Activated naive CD8-positive, alpha-beta T cell treated with anti-CD3 and anti-CD28 coated beads, Interleukin-2, amount 50 U/mL, for 16 hours (primary cell): ENCODE data around the gene SGSM2.
"Not testable (repeated sequence)": the region's sequence is repeated elsewhere in the genome, so short reads cannot be mapped to it uniquely, and the experiment has no call there.

Experiments used
- DNase-seq: peaks from one replicate; pipeline ENCODE4 v3.0.0-alpha.2; 2020; ENCODE audit warnings: low read depth, low spot score

SGSM2 gene, protein sequence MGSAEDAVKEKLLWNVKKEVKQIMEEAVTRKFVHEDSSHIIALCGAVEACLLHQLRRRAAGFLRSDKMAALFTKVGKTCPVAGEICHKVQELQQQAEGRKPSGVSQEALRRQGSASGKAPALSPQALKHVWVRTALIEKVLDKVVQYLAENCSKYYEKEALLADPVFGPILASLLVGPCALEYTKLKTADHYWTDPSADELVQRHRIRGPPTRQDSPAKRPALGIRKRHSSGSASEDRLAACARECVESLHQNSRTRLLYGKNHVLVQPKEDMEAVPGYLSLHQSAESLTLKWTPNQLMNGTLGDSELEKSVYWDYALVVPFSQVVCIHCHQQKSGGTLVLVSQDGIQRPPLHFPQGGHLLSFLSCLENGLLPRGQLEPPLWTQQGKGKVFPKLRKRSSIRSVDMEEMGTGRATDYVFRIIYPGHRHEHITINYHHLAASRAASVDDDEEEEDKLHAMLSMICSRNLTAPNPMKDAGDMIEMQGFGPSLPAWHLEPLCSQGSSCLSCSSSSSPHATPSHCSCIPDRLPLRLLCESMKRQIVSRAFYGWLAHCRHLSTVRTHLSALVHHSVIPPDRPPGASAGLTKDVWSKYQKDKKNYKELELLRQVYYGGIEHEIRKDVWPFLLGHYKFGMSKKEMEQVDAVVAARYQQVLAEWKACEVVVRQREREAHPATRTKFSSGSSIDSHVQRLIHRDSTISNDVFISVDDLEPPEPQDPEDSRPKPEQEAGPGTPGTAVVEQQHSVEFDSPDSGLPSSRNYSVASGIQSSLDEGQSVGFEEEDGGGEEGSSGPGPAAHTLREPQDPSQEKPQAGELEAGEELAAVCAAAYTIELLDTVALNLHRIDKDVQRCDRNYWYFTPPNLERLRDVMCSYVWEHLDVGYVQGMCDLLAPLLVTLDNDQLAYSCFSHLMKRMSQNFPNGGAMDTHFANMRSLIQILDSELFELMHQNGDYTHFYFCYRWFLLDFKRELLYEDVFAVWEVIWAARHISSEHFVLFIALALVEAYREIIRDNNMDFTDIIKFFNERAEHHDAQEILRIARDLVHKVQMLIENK

DNA sequence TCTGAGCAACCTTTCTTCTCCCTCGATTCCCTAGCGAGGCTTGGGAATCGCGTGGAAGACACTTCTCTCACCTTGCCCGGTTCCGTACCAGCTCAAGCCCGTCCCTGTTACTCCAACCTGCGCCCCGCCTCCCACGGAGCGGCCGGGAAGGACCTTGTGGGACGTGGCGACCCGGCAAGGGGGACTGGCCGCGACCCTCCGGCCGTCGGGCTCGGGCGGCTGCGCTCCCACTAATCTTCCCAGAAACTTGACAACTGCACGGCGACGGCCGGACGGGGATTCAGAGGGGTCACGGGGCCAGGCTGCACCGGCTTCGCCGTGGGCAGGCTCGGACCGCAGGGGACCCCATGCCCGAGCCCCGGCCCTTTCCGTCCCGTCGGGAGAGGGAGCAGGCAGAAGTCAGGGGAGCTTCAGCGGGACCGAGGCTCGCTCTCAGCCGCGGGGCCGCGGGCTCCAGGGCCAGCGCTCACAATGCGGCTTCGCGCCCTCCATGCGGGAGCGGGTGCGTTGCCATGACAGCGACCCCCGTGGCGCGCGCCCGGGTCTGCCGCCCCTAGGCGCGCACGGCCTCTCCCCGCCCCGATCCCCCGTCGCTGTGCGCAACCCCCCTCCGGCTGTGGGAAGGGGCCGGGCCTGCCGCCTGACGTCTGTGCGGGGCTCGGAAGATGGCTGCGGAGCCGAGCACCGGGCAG is at the start of gene SGSM2:
Gene SGSM2 (plus strand): TSS at position 650 of the 692 bp plus-strand sequence. CDS start 188 bp downstream, outside the sequence.
- DNase-seq, result peak; percentile 42

DNA sequence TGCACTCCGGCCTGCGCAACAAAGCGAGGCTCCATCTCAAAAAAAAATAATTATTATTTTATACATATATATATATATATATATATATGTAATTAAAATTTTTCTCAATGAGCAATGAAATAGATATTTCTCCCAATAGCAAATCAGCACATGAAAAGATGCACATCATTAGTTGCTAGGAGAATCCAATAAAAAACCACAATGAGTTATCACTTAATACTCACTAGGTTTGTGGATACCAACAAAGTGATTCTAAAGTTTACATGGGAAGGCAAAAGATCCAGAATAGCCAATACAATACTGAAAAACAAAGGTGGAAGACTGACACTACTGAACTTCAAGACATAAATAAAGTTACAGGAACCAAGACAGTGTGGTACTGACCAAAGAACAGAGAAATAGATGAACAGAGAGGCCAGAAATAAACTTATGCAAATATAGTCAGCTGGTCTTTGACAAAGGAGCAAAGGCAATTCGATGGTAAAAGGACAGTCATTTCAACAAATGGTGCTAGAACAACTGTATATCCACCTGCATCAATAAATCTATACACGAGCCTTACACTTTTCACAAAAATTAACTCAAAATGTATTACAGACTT is 47.3 kb upstream of the SGSM2 start:
- no peak for DNase-seq

DNA sequence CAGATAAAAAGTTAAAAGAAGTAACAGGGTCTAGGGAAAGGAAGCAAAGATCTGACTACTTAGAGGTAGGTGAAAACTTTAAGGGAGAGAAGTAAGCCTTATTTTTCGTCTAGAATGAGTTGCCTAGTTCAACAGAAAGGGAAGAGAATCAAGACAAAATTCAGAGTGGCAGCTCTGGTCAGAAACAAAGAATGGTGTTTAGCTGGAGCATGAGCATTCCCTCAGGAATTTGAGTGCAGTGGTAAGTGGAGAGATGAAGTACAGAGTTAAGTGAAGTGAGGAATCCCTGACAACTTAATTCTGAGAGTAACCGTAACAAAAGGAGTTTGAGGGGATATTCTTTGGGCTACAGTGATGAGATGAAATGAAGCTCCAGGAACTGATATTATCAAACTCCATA is 45.2 kb upstream of the SGSM2 start:
- DNase-seq, result no peak

DNA sequence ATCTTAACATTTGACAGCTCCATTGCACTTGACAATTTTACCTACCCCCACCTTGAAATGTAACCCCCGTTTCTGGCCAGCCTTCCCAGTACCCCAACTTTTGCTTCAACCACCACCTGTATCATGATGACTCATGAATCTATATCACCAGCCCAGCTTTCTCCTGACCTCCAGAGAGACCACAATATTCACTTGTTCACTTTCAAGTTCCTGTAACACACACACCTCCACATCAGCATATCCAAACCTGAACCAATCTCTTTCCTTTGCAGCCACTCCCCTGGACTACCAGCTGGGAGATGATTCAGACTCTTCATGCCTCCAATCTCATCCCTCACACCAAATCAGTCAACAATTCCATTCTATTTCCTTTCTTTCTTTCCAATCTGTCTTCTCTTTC is 41.7 kb upstream of the SGSM2 start:
- no peak for DNase-seq

DNA sequence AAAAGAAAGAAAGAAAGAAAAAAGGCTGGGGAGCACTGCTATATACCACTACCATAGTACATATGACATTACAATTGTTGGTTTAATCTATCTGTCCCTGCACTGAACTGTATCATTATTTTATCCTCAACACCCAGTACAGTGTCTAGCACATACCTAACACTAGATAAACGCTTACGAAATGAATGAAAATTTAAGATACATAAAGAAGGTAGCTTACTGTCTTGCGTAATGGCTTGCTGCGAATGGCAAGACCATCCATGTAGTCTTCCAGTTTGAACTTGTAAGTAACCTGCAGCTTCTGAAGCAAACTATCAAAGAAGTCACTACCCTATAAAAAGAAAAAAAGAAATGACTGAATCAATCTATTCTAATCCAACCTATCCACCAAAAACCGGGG is 40.3 kb upstream of the SGSM2 start:
- no peak for DNase-seq

DNA sequence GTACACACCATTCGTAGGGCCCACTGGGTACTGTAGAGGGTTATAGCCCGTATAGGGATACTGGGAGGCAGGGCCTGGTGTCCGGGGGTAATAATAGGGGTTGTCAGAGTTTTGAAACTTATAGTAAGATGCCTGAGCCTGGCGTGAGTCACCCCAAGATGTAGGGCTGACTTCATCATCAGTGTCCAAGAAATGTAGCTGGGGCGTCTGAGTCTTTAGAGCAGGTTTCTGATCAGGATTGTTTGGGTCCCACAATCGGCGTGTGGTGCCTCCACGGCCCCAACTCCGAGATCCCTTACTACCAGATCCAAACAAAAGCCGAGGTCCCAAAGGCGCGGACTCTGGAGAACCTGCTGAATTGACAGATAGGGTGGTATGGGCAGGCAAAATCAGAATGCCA is 38.2 kb upstream of the SGSM2 start:
- no peak for DNase-seq

DNA sequence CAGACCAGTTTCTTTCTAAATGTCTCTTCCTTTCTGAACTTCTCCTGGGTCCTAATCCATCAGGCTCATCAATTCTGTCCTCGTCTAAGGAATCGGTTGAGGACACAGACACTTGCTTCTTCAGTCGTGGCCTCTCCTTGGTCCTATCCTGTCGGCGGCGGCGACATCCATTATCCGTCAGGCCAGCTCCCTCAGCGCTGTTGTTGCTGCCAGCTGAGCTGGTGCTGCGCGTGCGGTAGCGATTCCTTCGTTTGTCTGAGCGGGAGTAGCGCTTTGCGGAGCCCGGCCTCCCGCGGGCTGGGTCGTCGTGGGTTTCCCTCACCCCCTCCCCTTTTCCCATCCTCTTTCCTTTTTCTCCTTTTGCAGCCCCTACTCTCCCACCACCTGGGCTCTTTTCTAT is 37.5 kb upstream of the SGSM2 start:
- DNase-seq, result no peak

DNA sequence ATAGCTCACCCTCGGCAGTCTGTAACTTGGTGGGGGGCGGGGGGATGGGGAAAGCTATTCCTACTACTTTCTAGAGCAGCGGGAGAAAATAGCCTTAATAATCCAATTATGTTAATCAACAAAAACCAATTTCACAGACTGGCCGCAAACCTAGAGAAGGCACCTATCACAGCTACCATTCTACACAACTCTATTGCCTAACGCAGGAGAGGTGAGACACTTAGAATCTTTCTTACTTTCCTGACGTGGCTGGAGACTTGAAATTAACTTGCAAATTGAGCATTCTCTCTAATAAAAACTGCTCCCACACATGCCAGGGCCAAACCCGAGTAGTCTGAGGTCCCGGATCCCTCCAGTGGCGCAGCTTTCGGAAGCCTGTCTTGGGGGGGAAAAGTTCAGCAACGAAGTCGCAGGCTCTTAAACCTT is 34.5 kb upstream of the SGSM2 start:
- no peak for DNase-seq

DNA sequence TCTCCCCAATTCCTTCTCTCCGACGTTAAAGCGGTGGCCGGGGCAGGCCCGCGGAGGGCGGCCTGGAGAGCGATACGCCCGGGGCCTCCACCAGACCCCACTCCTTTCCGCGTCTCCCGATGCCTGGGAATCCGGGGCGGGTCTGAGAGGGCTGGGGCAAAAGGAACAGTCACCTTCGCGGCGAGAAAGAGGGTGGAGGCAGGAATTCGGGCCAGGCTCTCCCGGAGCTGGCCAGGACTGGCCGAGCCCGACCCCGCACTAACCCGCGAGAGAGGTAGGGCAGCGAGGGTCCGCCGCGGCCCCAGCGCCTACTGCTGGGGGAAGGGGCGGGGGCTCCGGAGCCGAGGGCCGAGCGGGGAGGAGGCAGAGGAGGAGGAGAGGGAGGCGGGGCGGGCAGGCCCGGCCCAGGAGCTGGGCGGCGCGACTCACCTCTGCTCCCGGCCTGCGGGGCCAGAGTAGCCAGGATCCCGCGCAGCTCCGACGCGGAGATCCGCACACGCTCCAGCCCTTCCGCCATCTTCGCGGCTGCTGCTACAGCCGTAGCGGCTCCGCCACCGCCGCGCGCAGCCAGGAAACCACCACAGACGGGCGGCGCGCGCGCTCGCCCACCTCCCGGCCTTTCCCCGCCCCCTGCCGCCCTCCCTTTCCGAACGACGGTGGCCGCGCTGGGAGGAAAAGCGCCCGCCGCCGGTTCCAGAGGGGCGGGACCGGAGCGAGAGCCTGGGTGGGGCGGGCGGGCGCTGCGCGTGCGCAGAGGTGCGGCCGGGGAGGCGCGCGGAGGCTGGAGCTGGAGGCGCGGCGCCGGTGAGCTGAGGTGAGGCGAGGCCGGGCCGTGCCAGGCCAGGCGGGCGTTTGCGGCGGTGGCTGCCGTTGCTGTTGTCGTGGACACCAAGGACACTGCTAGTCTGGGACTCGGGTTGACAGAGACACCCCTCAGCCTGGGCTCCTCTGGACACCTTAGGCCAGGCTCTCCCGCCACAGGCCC is 33.8 kb upstream of the SGSM2 start, which contains the start of the genes SMG6 and SRR:
Gene SMG6 (minus strand): TSS at position 582 of the 985 bp plus-strand sequence. CDS start 65 bp downstream, at position 517.
Gene SRR (plus strand): TSS at position 747 of the 985 bp plus-strand sequence. CDS start 11,611 bp downstream, outside the sequence.
- DNase-seq, result peak; percentile 91

DNA sequence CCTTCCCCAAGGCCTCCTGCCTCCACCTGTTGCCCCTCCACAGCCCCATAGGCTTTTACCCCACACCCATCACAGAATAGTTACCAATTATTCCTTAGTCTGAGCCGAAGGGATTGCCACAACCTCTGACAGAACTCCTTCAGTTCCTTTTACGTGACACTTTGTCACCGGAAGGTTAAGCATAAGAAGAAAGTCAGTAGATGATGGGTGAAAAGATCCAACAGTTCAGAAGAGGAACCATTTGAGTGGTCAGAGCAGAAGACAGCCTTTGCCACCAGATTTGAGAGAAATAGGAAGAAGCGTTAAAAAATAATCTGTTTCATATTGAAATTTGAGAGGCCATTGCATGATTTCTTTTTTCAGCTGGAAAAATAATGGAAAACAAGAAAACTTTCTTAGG is 32.4 kb upstream of the SGSM2 start:
- no peak for DNase-seq

DNA sequence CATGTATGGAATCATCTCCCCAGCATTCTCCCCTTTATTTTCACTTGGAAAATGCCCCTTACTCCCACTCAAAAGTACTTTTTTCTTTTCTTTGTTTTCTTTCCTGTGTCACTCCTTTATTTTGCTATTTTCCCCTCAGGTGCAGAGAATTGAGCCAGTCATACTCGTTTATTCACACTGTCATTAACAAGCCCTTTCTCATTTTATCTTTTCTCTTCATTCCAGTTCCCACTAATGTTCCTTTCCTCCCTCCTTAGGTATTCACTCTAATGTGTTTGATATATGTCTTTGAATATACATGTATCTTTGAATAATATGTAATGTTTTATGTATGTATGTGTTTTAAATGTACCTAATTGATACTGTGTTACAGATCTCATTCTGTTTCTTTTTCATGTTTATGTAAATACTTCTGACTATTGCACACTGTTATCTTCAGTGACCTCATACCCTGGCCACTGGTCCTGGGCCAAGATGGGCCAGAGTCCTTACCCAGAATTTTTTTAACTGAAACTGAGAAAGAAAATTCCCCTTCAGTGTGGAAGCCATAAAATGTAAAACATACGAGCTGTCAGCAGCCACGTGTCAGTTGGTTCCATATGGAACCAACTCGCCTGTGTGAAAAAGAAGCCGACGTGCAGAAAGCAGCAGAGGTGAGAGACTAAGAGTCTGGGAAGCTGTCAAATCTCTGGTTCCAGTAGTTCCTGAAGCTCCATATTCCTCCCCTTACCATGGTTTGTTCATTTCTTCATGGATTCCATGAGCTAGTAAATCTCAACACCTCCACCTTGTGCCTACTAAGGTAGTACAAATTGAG is 27.8 kb upstream of the SGSM2 start:
- no peak for DNase-seq

DNA sequence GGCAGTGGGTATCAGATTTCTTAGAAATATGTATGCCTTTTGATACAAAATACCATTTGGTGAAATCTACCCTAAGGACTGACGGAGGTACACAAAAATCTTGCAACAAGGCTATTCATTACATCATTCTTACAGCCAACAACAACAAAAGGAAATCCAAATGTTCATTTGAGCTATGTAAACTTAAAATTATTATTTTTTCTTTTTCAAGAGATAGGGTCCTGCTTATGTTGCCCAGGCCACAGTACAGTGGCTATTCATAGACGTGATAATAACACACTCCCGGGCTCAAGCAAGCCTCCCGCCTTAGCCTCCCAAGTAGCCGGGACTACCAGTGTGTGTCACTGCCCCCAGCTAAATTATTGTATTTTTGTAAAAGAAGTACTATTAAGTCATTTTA is 24.6 kb upstream of the SGSM2 start:
- DNase-seq, result no peak

DNA sequence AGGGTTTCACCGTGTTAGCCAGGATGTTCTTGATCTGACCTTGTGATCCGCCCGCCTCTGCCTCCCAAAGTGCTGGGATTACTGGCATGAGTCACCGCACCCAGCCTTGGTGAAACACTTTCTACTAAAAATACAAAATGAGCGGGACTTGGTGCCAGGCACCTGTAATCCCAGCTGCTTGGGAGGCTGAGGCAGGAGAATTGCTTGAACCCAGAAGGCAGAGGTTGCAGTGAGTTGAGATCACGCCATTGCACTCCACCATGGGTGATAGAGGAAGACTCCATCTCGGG is 20.4 kb upstream of the SGSM2 start:
- not testable (repeated sequence) for DNase-seq

DNA sequence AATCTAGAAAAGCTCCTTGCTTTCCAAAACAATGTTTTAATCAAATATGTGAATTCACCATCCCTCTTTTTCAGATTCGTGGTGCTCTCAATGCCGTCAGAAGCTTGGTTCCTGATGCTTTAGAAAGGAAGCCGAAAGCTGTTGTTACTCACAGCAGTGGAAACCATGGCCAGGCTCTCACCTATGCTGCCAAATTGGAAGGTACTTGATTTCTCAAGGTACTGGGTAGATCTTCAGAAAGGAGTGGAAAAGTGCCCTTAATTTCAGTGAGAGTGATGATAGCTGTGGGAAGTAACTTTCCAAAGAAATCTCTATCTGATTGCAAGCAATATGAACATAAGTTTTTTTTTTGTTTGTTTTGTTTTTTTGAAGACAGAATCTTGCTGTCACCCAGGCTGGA is 19.5 kb upstream of the SGSM2 start:
- no peak for DNase-seq

DNA sequence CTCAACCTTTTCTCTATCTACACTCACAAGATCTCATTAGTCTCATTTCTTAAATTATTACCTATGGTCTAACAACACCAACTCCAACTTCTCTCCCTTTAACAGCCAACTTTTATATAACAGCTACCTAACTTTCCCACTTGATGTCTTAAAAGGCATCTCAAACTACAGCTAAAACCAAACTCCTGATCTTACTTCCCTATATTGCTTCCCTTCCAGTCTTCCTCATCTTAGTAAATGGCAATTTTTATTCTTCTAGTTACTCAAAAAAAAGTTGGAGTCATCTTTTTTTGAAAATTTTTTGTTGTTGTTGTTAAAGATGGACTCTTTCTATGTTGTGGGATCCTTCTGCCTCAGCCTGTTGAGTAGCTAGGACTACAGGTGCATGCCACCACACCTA is 18.2 kb upstream of the SGSM2 start:
- DNase-seq, result no peak

DNA sequence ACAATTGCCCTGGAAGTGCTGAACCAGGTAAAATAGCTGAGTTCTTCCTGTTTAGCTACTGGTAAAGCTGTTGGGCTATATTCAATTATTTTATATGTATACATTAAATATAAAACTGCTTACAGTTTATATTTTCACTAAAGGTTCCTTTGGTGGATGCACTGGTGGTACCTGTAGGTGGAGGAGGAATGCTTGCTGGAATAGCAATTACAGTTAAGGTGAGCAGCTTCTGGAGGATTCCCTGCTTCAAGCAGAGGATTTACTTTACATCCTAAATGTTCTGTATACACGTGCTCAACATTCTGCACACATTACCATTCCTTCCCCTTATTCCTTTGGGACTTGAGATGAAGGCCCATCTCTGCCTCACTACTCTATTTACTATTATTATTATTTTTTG is 15.9 kb upstream of the SGSM2 start:
- DNase-seq, result no peak

DNA sequence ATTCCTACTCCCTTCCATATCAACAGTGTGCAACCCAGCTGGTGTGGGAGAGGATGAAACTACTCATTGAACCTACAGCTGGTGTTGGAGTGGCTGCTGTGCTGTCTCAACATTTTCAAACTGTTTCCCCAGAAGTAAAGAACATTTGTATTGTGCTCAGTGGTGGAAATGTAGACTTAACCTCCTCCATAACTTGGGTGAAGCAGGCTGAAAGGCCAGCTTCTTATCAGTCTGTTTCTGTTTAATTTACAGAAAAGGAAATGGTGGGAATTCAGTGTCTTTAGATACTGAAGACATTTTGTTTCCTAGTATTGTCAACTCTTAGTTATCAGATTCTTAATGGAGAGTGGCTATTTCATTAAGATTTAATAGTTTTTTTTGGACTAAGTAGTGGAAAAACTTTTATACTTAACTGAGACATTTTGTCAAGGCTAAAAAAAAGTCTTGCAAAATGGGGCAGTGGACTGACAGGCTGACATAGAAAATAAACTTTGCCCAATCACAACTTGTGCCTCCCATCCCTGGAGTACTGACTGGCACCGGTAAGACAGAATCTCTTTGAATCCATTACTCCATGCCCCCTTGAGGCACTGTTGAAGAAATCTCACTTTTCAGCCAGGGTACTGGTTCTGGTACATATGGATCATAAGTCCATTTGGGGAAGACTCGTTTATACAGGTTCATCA is 13.5 kb upstream of the SGSM2 start:
- no peak for DNase-seq

DNA sequence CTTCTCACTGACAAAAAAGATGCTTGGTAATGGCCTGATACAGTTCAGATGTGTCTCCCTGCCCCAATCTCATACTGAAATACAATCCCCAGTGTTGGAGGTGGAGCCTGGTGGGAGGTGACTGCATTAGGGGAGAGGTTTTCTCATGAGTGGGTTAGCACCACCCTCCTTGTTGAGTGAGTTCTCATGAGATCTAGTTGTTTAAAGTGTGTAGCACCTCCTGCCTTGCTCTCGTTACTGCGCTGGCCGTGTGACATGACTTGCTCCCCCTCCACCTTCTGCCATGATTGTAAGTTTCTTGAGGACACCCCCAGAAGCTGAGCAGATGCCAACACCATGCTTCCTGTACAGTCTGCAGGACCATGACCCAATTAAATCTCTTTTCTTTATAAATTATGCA is 6.0 kb upstream of the SGSM2 start:
- DNase-seq, result no peak
